NT2/D1 (cell line): ENCODE measurements around the gene EXOC2.

Source experiments
- DNase-seq: peaks from one replicate; pipeline ENCODE4 v3.0.0-alpha.2; 2011; ENCODE audit warnings: low read depth, low spot score
- H3K27me3 ChIP-seq: 2 replicates; pipeline ENCODE4 v1.6.0; 2011; ENCODE audit warnings: mild to moderate bottlenecking; ENCODE audit not compliant: insufficient read length, insufficient read depth
- H3K36me3 ChIP-seq: 2 replicates; pipeline ENCODE4 v1.6.1; 2011; ENCODE audit warnings: mild to moderate bottlenecking, low read length, mixed read lengths; ENCODE audit not compliant: insufficient read depth, insufficient read length
- H3K4me1 ChIP-seq: 2 replicates; pipeline ENCODE4 v1.5.1; 2011; ENCODE audit not compliant: insufficient read depth, insufficient read length
- H3K4me3 ChIP-seq: 2 replicates; pipeline ENCODE4 v1.5.1; 2011; ENCODE audit warnings: low read depth; ENCODE audit not compliant: insufficient read length
- H3K9ac ChIP-seq: 2 replicates; pipeline ENCODE4 v1.6.0; 2011; ENCODE audit warnings: low read depth; ENCODE audit not compliant: insufficient read length
- H3K9me3 ChIP-seq: 2 replicates; pipeline ENCODE4 v1.5.1; 2011; ENCODE audit warnings: mild to moderate bottlenecking, low read length; ENCODE audit not compliant: insufficient read depth
- SUZ12 ChIP-seq: IDR thresholded peaks from 2 replicates; pipeline ENCODE4 v1.6.1; 2011; ENCODE audit not compliant: insufficient read length, insufficient read depth; ENCODE audit errors: extremely low read depth
- YY1 ChIP-seq: IDR thresholded peaks from 2 replicates; pipeline ENCODE4 v1.6.1; 2011; ENCODE audit not compliant: insufficient read length, insufficient read depth
- ZNF274 ChIP-seq: IDR thresholded peaks from 2 replicates; pipeline ENCODE4 v1.6.1; 2011; ENCODE audit warnings: mild to moderate bottlenecking, low read depth, low read length

EXOC2 gene, protein sequence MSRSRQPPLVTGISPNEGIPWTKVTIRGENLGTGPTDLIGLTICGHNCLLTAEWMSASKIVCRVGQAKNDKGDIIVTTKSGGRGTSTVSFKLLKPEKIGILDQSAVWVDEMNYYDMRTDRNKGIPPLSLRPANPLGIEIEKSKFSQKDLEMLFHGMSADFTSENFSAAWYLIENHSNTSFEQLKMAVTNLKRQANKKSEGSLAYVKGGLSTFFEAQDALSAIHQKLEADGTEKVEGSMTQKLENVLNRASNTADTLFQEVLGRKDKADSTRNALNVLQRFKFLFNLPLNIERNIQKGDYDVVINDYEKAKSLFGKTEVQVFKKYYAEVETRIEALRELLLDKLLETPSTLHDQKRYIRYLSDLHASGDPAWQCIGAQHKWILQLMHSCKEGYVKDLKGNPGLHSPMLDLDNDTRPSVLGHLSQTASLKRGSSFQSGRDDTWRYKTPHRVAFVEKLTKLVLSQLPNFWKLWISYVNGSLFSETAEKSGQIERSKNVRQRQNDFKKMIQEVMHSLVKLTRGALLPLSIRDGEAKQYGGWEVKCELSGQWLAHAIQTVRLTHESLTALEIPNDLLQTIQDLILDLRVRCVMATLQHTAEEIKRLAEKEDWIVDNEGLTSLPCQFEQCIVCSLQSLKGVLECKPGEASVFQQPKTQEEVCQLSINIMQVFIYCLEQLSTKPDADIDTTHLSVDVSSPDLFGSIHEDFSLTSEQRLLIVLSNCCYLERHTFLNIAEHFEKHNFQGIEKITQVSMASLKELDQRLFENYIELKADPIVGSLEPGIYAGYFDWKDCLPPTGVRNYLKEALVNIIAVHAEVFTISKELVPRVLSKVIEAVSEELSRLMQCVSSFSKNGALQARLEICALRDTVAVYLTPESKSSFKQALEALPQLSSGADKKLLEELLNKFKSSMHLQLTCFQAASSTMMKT

DNA sequence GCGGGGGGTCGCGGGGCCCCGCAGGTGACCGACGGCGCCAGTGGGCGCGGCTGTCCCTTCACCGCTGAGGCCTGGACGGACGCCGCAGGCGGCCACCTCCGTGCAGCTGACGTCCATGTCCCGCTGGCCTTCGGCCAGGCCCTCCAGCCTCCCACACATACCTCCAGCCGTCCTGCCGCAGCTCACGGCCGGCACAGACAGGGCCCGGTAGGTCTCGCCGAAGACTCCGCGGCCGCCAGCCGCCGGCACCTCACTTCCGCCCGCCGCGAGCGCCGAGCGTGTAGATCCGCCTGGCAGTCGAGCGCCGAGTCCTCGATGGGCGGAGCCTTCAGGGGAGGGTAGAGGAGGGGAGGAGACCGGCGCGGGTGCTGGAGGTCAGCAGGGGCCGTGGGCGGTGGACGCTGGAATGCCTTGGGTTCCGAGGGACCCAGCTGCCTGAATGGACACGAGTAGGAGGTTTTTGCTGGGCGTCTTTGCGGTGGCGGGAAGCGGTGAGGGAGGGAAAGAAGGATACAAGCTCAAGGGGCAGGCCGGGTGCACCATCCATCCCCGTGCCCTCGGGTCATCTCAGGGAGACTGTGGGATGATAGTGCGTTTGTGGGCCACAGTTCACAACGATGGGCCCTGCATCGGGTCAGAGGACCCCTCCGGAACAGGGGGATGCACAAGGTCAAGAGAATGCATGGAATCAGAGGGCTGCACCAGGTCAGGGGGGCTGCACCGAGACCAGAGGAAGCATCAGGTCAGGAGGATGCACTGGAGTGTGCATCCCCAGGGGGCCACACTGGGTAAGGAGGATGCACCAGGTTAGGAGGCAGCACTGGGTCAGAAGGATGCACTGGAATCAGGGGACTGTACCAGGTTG, at the start of gene EXOC2:
EXOC2 (minus strand) TSS at position 282 of the 865 bp plus-strand sequence. CDS start 55,321 bp downstream, outside the sequence.
- H3K4me3 ChIP-seq: peak within 1 kb of the TSS; percentile 87
- H3K9ac ChIP-seq: peak within 1 kb of the TSS; percentile 96
- H3K27me3 ChIP-seq: no peaks in the 10 kb centered on the region
- TF ChIP-seq SUZ12 (no peak), YY1 (no peak), ZNF274 (no peak)
- no peaks in the 10 kb centered on the region for H3K9me3 ChIP-seq
- no peaks in the 10 kb centered on the region for H3K4me1 ChIP-seq
- DNase-seq: no peak
- peaks cover 9% of the 10 kb centered on the region for H3K36me3 ChIP-seq

DNA sequence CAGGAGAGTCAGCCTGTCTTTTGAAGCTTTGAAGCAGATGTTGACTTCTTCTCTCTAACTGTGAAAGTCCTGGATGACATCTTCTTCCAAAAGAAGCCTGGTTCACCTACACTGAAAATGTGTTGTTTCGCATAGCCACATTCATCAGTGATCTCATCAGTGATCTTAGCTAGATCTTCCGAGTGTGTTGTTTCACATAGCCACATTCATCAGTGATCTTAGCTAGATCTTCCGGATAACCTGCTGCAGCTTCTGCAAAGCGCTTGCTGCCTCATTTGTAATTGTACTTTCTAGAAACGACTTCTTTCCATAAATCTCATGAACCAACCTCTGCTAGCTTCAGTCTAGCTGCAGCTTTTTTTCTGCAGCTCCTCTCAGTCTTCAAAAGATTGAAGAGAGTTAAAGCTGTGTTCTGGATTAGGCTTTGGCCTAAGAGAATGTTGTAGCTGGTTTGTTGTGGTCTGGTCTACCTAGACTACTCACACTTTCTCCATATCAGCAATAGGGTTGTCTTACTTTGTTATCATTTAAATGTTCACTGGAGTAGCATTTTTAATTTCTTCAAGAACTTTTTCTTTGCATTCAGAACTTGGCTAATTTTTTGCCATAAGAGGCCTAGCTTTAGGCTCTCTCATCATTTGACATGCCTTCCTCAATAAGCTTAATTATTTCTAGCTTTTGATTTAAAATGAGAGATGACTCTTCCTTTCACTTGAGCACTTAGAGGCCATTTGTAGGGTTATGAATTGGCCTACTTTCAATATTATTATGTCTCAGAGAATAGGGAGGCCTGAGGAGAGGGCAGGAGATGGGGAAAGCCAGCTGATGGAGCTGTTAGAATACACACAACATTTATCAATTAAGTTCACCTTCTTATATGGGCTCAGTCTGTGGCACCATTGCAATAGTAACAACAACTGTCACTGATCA, 48.7 kb upstream of the EXOC2 start:
- no peak for DNase-seq
- Histone ChIP-seq H3K4me1 (no peaks in the 10 kb centered on the region), H3K9ac (no peak overlapping the region), H3K9me3 (no peaks in the 10 kb centered on the region), H3K36me3 (no peaks in the 10 kb centered on the region), H3K27me3 (no peaks in the 10 kb centered on the region), H3K4me3 (no peak overlapping the region)
- no peak for TF ChIP-seq YY1
- no peak for TF ChIP-seq ZNF274
- no peak for TF ChIP-seq SUZ12

DNA sequence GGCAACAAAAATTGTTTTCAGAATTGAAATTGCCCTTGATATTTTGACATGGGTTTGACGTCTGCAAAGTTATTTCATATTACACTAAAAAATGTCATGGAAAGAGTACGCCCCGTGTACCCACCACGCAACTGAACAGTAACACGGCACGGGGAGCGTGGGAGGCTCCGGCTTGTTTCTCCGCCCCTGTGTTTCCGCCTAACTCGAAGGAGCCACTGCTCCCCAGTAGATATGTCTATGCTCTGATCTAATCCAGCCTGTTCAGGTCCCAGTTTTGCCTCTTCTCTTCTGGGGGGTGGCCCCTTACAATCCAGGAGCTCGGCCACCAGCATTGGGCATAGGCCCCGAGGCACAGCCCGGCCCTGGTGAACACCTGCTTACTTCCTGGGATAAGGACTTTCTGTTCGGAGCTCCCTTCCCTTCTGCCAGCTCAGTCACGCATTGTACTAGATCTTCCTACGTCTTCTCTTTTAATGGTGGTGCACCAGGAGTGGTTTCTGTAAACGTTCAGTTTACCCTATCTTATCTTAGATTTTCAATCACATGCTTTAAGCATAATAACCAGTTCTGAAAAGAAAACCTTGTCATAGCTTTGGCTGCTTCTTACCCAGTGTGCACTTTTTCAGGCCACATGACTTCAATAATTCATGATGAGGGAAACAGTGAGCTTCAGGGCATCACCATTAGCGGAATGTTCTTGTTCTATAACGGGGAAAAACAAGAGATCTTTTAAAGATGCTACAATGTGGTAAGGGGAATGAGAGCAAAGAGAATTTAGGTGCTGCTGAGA, 43.9 kb upstream of the EXOC2 start:
- no peak overlapping the region for H3K9ac ChIP-seq
- no peak overlapping the region for H3K4me3 ChIP-seq
- TF ChIP-seq ZNF274 (no peak), YY1 (no peak), SUZ12 (no peak)
- no peaks in the 10 kb centered on the region for H3K27me3 ChIP-seq
- H3K36me3 ChIP-seq: no peaks in the 10 kb centered on the region
- no peaks in the 10 kb centered on the region for H3K4me1 ChIP-seq
- H3K9me3 ChIP-seq: no peaks in the 10 kb centered on the region
- no peak for DNase-seq

DNA sequence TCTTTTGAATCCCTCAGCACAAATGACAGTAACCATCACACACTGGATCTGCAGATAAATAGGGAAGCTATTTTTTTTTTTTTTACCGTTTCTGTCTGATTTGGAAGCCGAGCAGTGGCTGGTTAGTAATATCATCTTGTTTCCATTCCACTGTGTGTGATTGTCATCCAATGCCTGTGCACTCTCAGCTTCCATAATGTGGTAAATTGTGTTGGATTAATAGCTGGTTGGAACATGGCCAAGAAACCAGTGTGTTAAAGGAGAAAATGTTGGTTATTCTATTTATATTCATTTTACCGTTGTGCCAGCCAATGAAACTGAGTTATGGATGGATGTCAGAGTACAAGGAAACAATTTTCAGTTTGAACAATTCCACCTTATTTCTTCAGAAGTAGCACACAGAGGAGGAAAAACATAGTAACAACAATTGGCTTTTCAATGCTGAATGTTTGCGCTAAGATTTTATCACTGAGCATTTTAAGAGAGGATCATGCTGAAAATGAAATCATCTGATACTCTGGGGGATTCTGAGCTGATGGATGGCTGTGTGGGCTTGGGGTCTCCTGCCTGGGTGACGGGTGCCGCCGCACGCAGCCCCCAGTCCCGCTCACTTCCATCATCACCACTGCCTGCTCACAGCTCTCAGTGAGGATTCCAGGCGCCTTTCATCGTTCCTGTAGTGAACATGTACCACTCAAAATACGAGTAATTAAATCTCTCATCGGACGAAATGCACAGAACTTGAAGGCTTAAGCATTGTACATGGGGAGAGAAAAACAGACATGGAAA, 40.7 kb upstream of the EXOC2 start:
- Histone ChIP-seq H3K4me1 (no peaks in the 10 kb centered on the region), H3K9ac (no peak overlapping the region), H3K9me3 (no peaks in the 10 kb centered on the region), H3K4me3 (no peak overlapping the region), H3K36me3 (no peaks in the 10 kb centered on the region), H3K27me3 (no peaks in the 10 kb centered on the region)
- TF ChIP-seq YY1 (no peak), SUZ12 (no peak), ZNF274 (no peak)
- no peak for DNase-seq

DNA sequence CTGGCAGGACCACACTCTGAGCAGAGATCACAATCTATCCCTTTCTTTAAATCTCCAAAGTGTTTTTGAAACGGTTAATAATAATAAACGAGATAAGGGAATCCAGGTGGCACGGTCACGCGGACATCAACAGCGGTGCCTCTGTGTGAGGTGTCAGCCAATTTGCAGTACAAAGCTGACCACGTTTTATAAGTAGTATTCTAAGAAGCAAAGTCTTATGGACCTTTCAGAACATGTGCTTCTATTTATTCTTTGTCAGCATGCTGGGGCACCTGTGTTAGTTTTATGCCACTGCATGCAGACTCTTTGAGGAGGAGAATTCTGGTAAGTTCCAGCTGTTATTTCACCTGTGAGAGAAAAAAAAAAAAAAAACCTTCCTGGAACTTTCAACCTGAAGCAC, 39.0 kb upstream of the EXOC2 start:
- Histone ChIP-seq H3K4me3 (no peak overlapping the region), H3K36me3 (no peaks in the 10 kb centered on the region), H3K4me1 (no peaks in the 10 kb centered on the region), H3K9ac (no peak overlapping the region), H3K27me3 (no peaks in the 10 kb centered on the region), H3K9me3 (no peaks in the 10 kb centered on the region)
- TF ChIP-seq SUZ12: no peak
- no peak for TF ChIP-seq ZNF274
- TF ChIP-seq YY1: no peak
- DNase-seq: no peak
